GM12801 (cell line): Measurements from ENCODE around the gene MMAA.

ENCODE experiments used
- TF ChIP-seq, protein P1 (sequence below): IDR thresholded peaks from one replicate; pipeline ENCODE4 v1.5.1; 2011; ENCODE audit warnings: control low read depth; ENCODE audit not compliant: insufficient read length; ENCODE audit errors: extremely low read depth

The MMAA gene

GRCh38 chr4:145618932-145619638 lies at the start of gene MMAA:
MMAA (plus strand) TSS chr4:145619385; CDS start chr4:145639140, 19,755 bp downstream.
- TF ChIP-seq, protein P1, sequence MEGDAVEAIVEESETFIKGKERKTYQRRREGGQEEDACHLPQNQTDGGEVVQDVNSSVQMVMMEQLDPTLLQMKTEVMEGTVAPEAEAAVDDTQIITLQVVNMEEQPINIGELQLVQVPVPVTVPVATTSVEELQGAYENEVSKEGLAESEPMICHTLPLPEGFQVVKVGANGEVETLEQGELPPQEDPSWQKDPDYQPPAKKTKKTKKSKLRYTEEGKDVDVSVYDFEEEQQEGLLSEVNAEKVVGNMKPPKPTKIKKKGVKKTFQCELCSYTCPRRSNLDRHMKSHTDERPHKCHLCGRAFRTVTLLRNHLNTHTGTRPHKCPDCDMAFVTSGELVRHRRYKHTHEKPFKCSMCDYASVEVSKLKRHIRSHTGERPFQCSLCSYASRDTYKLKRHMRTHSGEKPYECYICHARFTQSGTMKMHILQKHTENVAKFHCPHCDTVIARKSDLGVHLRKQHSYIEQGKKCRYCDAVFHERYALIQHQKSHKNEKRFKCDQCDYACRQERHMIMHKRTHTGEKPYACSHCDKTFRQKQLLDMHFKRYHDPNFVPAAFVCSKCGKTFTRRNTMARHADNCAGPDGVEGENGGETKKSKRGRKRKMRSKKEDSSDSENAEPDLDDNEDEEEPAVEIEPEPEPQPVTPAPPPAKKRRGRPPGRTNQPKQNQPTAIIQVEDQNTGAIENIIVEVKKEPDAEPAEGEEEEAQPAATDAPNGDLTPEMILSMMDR, result no peak

DNA sequence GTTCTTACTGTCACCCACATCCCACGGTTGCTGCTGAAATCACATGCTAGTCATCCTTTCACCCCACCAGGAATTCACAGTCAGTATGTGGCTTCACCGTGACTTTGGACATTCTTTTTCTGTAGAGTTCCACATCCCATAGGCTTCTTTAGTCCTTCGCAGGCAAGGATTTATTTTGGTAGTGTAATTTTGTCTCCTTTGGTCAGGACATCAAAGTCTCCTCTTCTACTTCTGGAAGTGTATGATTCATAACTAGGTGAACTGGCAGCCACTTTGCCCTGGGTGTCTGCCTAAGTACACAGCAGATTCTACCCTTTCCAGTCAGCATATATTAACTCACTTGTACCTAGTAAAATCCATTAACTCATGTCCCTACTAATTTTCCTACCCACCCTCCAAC lies 38.3 kb upstream of the MMAA start:
- TF ChIP-seq, protein P1, result no peak

DNA sequence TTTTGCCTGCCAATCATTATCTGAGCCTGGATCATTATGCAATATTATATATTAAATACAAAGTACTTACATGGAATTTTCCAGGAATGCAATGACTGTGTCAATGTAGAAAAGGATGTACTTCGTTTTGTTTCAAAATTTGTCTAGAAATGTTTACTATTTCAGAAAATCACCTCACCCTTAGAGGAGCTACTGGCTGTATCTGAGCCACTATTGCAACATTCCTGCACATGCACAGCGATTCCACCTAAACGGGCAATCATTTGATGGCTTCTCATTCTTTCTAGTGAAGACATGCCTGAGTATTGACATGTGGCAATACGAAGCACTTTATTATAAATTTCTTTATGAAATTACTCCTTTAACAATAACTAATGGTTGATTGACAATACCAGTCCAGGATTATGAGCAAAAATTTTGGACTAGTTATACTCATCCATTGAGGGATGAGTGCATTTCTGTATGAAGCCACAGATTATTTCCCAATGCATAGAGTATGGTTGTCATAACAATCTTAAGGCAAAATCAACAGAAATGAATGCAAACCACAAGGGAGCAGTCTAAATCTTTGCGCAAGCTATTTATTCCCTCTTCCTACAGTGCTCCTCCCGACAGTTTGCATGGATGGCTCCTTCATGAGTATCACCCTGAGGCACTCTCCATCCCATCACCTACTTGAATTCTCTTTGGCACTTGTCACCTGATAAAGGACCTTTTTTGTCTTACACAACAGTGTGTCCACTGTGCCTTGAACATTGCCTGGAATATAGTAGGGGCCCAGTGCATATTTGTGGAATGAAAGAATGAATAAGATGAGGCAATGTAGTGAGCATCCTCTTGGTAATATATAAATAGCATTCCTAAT lies 35.8 kb upstream of the MMAA start:
- TF ChIP-seq, protein P1, result no peak

GRCh38 chr4:145587088-145587754 lies 32.0 kb upstream of the MMAA start:
- TF ChIP-seq, protein P1, result no peak

- TF ChIP-seq, protein P1, result no peak
Observed at GRCh38 chr4:145589916-145590702, 29.1 kb upstream of the MMAA start.

GRCh38 chr4:145602129-145602760 lies 16.9 kb upstream of the MMAA start:
- TF ChIP-seq, protein P1, result no peak
